T-helper 1 cell treated with Interleukin-12 subunit alpha and Interleukin-12 subunit beta and Interleukin-4 antibody, amounts not matched to agents 30 ng/mL and 1 ng/mL, for 36 hours (primary cell): ENCODE data around the gene PLEKHG4B. TPM values are rescaled to one million over a fixed set of nuclear protein-coding genes. Genes with fewer than 3 reads are reported as not detected.
"Not testable (repeated sequence)": the region's sequence is repeated elsewhere in the genome, so short reads cannot be mapped to it uniquely, and the experiment has no call there.

ENCODE experiments used
- intact Hi-C: fragments of 100-400 bp; cut with micrococcal nuclease; formaldehyde crosslinking; loops from one replicate; pipeline ENCODE4 v1.15.1; 2024
- total RNA-seq: library from RNA; stranded (reverse); gene quantifications from 2 replicates; pipeline ENCODE4 v1.2.3, GENCODE V29; 2022

Gene PLEKHG4B
- total RNA-seq, 1 donor from 2014 or later: not detected

DNA sequence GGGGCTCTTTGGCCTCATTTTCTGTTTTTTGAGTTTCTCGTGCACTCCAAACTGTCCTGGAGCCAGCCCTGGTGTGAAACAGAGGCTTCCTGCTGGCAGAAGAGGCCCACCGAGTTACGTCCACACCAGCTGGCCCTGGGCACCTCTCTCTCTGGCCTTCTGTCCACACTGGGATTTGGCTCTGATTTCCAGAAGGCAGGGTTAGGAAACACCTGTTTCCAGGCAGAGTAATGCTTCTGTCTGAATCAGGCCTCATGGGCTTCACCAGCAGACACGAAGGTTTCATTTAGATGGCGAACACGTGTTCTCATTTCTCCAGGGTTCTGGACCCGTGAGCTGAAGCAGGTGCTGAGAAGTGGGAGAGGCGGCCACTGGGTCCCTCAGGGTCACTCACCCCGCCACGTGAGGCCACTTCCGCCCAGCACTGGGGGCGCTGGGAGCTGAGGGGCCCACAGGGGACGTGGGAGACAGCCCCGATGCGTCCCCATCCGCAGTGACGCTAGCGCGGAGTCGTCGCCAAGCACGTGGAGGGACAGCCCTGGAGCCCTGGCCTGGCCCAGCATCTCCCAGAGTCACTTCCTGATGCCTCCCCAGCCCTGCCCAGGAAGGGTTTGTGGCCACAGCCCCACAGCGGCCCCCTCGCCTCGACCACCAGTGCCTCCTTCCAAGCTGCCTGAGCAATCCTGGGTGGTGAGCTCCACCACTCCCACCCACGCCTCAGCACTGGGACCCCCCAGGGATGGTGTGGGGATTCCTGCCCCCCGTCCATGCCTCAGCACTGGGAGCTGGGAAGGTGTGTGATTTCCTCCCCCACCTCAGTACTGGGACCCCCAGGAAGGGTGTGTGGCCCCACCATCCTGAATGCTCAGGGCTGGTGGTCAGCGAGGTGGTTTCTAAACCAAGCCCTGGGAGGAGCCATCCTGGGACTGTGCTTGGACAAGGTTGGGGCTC, 94.4 kb downstream of the PLEKHG4B start:
- intact Hi-C loops: no loop called here

DNA sequence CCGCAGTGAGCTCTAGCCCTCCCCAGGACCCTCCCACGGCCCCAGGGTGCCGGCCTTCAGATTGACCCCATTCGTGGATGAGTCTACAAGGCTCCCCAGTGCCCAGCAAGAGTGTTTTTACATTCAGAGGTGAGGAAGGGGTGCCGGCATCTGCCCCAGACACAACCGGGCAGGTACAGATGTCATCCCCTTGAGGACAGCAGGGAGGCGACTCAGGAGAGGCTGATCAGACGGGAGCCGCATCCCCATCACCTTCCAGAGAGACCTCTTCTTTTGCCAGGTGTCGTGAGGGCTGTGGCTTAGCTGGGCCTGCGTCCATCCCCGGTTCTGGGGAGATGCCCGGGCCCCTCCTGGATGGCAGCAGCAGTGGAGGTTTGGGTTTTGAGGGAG, 95.1 kb downstream of the PLEKHG4B start:
- intact Hi-C loops: no loop called here

DNA sequence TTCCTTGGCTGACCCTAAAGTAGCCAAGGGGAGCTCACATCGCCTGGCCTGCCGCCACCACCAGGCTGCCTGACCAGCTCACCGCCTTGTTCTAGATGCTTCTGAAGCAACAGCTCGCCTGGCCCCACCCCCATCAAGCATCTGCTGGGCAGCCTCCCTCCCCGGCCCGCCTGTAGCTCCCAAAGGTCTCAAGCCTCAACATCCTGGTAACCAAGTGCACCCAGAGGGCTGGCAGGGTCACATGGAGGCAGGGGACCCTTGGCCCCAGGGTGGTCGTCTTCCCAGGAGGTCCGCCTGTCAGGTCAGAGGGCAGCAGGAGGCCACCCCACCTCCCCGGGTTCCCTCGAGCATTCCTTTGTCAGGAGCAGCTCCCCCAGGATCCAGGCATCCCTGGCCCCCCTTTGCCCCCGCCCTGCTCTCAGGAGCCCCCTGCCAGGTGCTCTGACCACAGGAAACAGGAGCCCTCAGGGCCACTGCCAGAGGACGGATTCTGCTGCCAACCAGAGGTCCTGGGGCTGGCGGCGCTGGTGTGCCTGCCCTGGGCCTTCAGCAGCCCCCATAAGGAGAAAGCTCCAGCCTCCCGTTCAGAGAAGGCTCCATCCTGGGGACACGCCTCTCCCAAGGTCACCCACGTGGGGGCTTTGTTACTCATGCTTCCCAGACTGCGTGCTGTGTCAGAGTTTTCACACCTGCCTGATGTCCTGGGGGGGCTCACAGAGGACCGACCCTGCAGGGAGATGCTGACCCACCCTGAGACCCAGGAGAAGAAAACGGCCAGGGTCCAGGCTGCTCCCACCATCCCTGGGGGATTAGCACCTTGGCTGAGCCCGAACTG, 95.9 kb downstream of the PLEKHG4B start:
- intact Hi-C loops: loop anchor here (1.0 kb wide), 5 partner anchors 30 to 424 kb away; partner anchors contain the start of genes CCDC127, CEP72, PDCD6 and SDHA

DNA sequence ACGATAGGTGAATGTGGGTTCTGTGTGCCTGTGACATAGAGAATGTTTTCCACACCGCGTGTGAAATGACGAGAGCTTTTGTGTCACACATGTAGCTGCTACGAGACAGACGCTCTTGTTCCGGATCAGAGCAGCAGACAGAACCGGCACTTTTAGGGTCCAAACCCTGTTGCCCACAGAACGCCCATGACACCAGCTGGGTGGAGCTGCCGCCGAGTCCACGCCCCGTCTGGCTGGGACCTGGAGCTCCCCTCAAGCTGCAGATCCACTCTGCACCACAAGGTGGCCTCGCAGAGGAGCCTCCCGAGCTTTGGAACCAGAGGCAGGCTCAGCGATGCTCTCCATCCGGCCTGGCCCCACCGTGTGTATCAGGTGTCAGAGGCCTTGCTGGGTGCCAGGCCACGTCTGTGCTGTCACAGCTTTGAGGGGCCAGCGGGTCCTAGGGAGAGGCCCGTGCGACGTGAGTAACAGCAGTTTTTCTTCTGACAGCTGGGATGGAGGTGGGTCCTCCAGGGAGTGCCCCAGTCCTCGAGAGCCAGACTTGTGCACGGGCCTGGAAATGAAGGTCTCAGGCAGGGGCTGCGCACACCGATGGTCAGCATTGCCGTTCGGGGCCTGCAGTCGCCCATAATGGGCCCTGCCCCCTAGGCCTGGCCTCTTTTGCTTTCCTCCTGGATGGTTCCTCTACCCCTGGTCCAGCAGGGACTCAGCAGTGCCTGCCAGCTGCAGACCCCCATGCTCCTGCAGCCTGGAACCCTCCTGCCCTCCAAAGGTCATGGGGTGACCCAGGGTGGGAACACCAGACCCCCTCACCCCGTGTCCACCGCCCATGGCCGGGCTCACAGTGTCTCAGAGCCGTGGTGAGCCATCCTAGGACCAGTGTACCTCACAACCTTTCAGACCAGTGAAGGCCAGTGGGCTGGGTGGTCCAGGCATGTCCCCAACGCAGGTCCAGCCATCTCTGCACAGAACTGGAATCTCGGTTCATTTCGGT, 96.8 kb downstream of the PLEKHG4B start:
- intact Hi-C loops: loop anchor here (1.0 kb wide), 5 partner anchors 30 to 424 kb away; partner anchors contain the start of genes CCDC127, CEP72, PDCD6 and SDHA

DNA sequence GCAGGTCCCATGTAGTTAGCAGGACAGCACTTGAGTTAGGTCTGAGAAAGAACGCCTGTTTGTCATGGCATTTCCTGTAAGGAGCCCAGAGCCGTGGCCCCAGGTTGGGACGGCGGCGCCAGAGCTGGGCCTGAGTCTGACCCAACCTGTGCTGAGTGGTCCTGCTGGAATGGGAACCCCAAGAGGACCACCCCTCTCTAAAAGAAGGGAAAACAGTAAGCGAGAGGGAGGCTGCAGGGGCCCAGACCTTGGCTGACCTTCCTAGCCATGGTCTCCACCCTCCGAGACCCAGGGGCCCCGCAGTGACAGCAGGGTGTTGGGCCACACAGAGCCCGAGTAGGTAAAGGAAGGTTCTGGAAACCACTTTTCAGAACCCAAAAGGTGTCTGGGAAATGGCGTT, 97.5 kb downstream of the PLEKHG4B start:
- intact Hi-C loops: no loop called here

DNA sequence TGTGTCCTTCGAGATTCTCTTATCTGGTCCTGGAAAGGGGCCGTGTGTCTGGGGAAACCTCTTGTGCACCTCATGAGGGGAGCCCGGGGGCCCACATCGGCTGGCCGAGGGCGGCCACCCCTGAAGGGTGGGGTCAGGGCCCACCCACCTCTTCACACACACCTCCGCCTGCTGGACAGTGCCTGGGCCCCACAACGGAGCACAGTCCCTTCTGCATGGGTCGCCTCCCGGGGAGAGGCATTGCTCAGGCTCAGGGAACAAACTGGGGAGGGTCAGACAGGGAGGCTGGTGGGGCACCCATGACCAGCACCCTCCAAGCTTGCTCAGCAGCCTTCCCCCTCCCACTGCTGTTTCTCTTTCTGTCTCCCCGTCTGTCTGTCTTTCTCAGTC, 98.0 kb downstream of the PLEKHG4B start:
- intact Hi-C loops: no loop called here

DNA sequence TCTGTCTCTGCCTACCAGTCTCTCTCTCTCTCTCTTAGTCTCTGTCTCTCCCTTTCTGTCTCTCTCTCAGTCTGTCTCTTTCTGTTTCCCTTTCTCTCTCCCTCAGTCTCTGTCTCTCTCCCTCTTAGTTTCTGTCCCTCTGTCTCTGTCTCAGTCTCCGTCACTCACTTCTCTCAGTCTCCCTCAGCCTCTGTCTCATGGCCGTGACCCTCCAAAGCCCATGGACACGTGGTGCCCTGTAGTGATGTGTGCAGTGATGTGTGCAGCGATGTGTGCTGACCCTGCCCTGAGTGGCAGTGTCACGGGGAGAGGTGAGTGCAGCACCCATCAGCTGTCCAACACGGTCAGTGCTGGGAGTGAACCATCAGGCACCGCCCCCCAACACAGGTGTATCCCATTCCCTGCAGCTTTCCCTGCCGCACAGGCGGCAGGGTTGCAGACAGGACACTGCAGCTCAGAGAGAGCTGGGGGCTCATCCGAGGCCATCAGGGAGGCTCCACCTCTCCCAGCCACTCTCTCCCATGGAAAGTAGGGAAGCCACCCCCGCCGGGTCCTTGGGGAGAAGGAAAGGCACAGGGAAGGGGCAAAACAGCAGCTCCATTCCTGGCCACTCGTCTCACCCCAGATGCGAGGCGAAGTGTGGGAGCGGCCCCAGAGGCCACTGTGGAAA, 98.5 kb downstream of the PLEKHG4B start:
- intact Hi-C loops: no loop called here

DNA sequence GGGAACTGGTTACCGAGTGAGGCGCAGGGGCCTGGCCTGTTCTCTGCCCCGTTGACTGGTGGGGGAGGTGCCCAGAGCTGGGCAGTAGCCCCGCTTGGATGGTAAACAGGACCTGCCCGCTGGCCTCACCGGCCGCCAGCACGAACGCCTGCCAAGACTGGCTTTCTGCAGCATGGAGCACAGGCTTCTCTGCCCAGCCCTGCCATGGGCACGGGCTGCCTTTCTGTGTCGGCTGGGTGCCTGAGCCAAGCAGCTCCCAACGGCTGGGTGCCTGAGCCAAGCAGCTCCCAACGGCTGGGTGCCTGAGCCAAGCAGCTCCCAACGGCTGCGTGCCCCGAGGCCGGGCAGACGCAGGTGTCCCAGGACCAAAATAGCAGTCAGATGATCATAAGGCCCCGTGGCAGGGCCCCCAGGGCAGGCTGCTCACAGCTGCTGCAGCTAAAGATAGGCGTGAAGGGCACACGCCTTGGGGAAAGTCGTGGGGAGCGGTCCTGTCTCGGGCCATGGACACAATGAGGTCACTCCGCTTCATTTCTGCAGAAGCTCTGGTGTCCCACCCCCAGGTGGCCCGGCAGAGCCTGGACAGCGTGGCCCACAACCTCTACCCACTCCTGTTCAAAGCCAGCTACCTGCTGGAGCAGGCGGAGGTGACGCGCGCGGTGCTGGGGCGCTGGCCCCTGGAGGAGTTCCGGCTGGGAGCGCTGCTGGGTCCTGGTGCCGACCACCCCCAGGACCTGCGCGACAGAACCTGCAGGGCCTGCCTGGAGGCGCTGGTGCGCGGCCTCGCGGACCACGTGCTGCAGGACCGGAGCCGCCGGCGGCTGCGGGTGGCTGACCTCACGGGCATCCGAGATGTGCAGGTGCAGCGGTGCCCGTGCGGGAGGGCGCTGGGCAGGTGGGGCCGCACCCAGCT, 99.3 kb downstream of the PLEKHG4B start, which contains the start of gene LRRC14B:
LRRC14B (plus strand) TSS at position 460 of the 913 bp plus-strand sequence; CDS start at position 504, 44 bp downstream.
- intact Hi-C loops: no loop called here

DNA sequence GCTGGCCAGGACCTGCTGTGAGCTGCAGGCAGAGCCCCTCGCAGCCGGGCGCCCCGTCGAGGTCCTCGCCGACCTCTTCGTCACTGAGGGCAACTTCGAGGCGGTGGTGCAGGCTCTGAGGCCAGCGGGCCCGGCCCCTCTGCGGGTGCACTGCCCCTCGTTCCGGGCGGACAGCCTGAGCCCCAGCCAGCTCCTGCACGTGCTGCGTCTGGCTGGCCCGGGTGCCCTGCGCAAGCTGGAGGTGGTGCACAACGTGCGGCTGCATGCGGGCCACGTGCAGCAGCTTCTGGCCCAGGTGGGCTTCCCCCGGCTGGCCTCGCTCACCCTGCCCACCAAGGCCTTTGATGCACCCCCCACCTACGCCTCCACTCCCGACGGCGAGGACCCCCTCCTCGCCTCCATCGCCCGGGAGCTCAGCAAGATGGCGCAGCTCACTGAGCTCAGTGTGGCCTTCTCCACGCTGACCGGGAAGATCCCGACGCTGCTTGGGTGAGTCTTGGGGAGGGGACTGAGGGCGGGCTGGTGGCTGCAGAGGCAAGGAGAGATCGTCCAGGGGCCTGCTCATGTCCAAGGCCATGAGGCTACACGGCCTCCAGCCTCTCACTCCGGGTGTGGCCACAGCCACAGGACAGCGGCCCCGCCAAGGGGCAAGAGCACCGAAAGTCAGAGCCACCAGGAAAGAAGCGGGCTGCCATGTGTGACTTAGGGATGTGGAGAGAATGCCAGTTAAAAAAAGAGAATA, 100.2 kb downstream of the PLEKHG4B start:
- intact Hi-C loops: no loop called here

DNA sequence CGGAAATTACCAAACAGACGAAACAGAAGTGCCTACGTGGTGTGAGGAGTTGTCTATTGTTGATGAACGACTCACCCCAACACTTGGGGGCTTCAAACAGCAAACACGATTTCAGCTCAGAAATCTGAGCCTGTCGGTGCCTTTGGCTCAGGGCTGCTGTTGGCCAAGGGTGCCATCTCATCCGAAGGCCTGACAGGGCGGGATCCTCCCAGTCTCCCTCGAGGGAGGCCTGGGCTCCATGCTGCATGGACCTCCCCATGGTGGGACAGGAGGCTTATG, 100.7 kb downstream of the PLEKHG4B start:
- intact Hi-C loops: no loop called here

DNA sequence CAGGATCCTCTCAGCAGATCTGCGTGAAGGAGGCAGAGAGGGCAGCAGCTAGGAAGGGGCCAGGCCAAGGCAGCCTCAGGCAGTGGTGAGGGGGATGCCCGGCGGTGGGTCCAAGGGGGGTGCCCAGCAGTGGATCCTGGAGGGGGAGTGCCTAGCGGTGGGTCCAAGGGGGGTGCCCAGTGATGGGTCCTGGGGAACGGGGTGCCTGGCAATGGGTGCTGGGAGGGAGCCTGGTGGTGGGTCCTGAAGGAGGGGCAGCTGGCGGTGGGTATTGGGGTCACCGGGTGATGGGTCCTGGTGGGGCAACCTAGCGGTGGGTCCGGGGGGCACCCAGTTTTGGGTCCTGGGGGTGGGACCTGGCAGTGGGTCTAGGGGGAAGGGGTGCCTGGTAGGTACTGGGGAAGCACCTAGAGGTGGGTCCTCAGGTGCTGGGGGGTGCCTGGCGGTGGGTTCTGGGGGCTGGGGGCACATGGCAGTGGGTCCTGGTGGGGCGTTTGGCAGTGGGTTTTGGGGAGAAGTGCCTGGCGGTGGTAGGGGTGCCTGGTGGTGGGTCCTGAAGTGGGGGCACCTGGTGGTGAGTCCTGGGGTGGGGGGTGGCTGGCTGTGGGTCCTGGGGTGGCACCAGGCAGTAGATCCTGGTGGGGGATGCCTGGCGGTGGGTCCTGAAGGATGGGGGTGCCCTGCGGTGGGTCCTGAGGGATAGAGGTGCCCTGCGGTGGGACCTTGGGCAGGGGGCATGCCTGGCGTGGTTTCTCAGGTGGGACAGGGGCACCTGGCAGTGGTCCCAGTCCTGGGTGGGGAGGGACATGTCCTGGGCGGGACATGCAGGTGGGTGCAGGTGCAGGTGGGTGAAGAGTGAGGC, 101.2 kb downstream of the PLEKHG4B start:
- intact Hi-C loops: no loop called here

DNA sequence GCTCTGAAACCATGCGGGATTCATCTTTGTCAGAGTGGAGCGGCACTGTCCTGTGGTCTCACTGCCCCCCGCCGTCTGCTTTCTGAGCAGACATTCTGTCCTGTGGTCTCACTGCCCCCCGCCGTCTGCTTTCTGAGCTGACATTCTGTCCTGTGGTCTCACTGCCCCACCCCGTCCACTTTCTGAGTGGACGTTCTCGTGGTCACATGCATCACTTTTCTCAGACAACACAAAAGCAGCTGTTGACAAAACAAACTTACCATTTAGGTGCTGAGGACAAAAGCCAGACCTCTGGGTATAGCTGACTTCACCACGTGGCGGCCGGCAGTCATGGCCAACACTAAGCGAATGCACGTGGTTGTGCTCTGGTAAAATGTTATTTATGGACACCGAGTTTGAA, 102.1 kb downstream of the PLEKHG4B start:
- intact Hi-C loops: no loop called here

DNA sequence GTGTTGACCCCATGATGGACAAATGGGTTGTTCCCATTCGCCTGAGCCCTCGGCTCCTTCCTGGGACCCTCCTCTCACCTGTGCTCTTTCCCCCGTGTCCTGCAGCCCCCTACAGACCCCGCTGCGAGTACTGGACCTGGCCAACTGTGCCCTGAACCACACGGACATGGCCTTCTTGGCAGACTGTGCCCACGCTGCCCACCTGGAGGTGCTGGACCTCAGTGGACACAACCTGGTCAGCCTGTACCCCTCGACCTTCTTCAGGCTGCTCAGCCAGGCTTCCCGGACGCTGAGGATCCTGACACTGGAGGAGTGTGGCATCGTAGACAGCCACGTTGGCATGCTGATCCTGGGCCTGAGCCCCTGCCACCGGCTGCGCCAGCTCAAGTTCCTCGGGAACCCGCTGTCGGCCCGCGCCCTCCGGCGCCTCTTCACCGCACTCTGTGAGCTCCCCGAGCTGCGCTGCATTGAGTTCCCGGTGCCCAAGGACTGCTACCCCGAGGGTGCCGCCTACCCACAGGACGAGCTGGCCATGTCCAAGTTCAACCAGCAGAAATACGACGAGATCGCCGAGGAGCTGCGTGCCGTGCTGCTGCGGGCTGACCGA, 102.7 kb downstream of the PLEKHG4B start:
- intact Hi-C loops: no loop called here

DNA sequence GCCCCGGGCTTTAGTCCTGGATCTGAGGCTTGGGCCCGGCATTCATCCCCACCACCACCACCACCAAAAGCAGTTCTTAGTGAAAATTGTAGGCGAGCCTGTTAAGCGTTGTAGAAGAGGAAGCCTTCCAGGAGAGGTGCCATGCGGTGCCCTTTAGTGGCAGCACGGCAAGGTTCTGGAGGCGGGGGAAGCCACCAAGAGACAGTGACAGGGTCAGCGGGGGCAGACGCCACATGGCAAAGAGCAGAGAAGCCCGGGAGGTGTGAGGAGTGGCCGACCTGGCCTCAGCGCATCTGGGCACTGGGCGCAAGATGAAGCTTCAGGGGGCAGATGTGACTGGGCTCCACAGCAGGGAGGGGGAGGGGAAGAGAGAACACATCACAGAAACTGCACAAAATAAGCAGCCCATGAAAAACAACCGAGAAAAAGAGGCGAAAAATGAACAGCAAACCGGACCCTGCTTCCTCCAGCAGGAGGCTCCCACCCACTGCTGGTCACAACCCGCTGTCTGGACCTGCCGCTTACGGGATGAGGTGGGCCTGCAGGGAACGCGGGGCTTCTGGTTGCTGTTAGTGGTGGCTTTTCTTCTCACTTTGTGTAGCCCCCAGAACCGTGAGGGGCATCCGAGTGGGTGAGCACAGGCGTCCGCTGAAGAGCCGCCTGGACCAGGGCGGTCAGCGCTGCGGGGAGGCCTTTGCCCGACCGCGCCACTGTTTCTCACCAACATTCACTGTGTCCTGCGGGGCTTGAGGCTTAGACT, 103.6 kb downstream of the PLEKHG4B start:
- intact Hi-C loops: no loop called here

DNA sequence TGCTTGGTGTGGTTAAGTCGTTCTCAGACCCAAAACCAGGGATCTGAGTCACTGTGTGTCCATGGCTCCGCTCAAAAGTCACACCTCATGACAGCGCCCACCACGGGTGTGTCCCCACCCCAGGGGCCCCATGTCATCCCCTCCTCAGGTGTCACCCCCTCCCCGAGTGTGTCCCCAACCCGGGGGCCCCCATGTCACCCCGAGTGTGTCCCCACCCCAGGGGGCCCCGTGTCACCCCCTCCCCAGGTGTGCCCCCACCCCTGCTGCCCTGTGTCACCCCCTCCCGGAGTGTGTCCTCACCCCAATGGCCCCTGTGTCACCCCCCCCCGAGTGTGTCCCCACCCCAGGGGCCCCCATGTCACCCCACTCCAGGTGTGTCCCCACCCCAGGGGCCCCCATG, 104.4 kb downstream of the PLEKHG4B start:
- intact Hi-C loops: no loop called here

DNA sequence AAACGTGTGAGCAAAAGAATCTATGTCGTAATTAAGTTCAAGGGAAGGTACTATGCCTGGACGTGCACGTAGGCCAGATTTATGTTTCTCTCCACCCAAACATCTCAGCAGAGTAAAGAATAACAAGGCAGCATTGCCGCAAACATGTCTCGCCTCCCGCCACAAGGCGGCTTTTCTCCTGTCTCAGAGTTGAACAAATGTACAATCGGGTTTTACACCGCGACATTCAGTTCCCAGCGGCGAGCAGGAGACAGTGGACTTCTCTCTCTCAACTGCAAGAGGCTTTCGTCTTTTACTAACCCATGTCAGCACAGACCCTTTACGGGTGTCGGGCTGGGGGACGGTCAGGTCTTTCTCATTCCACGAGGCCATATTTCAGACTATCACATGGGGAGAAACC, 105.1 kb downstream of the PLEKHG4B start:
- intact Hi-C loops: not testable (repeated sequence)
